Colonic mucosa (tissue), 4 donors: ENCODE data around the gene FMNL3. TPM values are rescaled to one million over a fixed set of nuclear protein-coding genes. Genes with fewer than 3 reads are reported as not detected.

ENCODE experiments used
- DNase-seq: peaks from one replicate; pipeline ENCODE4 v3.0.0-alpha.2; 2020
- H3K27ac ChIP-seq: fragments of 200-600 bp; one replicate; pipeline ENCODE4 v1.8.0; 2021
- H3K27me3 ChIP-seq: fragments of 200-600 bp; one replicate; pipeline ENCODE4 v1.8.0; 2021
- H3K36me3 ChIP-seq: fragments of 200-600 bp; one replicate; pipeline ENCODE4 v1.8.0; 2021
- H3K4me1 ChIP-seq: fragments of 200-600 bp; one replicate; pipeline ENCODE4 v1.8.0; 2021; ENCODE audit warnings: mild to moderate bottlenecking
- H3K4me3 ChIP-seq: fragments of 200-600 bp; one replicate; pipeline ENCODE4 v1.8.0; 2021
- H3K9ac ChIP-seq, 2 donors: one replicate each; pipeline ENCODE4 v1.7.0; 2013; ENCODE audit warnings: control low read depth in 2 of 2, low read depth in 2 of 2, low read length in 2 of 2
- H3K9me3 ChIP-seq: fragments of 200-600 bp; one replicate; pipeline ENCODE4 v1.8.0; 2021
- CTCF ChIP-seq: fragments of 200-600 bp; IDR thresholded peaks from one replicate; pipeline ENCODE4 v1.8.0; 2022; ENCODE audit warnings: antibody characterized with exemption, mild to moderate bottlenecking
- intact Hi-C: fragments of 100-400 bp; cut with DNase I; formaldehyde crosslinking; loops from one replicate; pipeline ENCODE4 v1.14.1; 2022
- total RNA-seq, 2 donors: library from RNA; stranded (reverse); fragmentation: NEBNext Ultra II Directional in 1 of 2; extraction: Animal tissue kit (Norgen Biotek cat#: 25700) in 1 of 2; gene quantifications; one replicate each; pipeline ENCODE4 v1.2.1, GENCODE V29; 2021
- donor health status: healthy.
- donor health status: DM: no; HTN: no; CAD: no.
- donor health status: DM: no; HTN: no; CAD: no.

FMNL3 gene
- total RNA-seq, 2 donors from 2014 or later = 3.0 to 5.0 TPM

GRCh38 chr12:49696723-49697122 is 10.5 kb downstream of the FMNL3 start:
- DNase-seq = no peak
- no peak overlapping the region for H3K9ac ChIP-seq
- H3K4me3 ChIP-seq = no peak overlapping the region
- no peaks in the 10 kb centered on the region for H3K4me1 ChIP-seq
- H3K27me3 ChIP-seq = no peaks in the 10 kb centered on the region
- no peaks in the 10 kb centered on the region for H3K9me3 ChIP-seq
- intact Hi-C loops = no loop called here
- no peak overlapping the region for H3K27ac ChIP-seq
- H3K36me3 ChIP-seq = no peaks in the 10 kb centered on the region
- TF ChIP-seq CTCF = no peak

GRCh38 chr12:49693931-49694444 is 13.2 kb downstream of the FMNL3 start:
- no peak for DNase-seq
- no peaks in the 10 kb centered on the region for H3K36me3 ChIP-seq
- H3K27me3 ChIP-seq = no peaks in the 10 kb centered on the region
- H3K27ac ChIP-seq = no peak overlapping the region
- no peak for TF ChIP-seq CTCF
- no peak overlapping the region for H3K4me3 ChIP-seq
- intact Hi-C loops = no loop called here
- H3K4me1 ChIP-seq = no peaks in the 10 kb centered on the region
- no peak overlapping the region for H3K9ac ChIP-seq
- H3K9me3 ChIP-seq = no peaks in the 10 kb centered on the region

GRCh38 chr12:49692851-49693250 is 14.4 kb downstream of the FMNL3 start:
- H3K9me3 ChIP-seq = no peaks in the 10 kb centered on the region
- intact Hi-C loops = no loop called here

GRCh38 chr12:49689785-49690184 is 17.4 kb downstream of the FMNL3 start:
- Histone ChIP-seq H3K27ac (no peak overlapping the region), H3K4me3 (no peak overlapping the region), H3K9ac (no peak overlapping the region), H3K9me3 (no peaks in the 10 kb centered on the region), H3K27me3 (no peaks in the 10 kb centered on the region), H3K4me1 (no peaks in the 10 kb centered on the region), H3K36me3 (no peaks in the 10 kb centered on the region)
- no peak for DNase-seq
- no peak for TF ChIP-seq CTCF
- intact Hi-C loops = no loop called here

More at GRCh38 chr12:49692851-49693250, 14.4 kb downstream of the FMNL3 start:
- no peak for TF ChIP-seq CTCF
- no peak overlapping the region for H3K4me3 ChIP-seq
- H3K27me3 ChIP-seq = no peaks in the 10 kb centered on the region
- DNase-seq = no peak
- H3K4me1 ChIP-seq = no peaks in the 10 kb centered on the region
- H3K27ac ChIP-seq = no peak overlapping the region
- H3K36me3 ChIP-seq = no peaks in the 10 kb centered on the region
- no peak overlapping the region for H3K9ac ChIP-seq

GRCh38 chr12:49689237-49689636 is 18.0 kb downstream of the FMNL3 start:
- intact Hi-C loops = no loop called here
- no peak for DNase-seq
- no peaks in the 10 kb centered on the region for H3K27me3 ChIP-seq
- H3K9ac ChIP-seq = no peak overlapping the region
- no peaks in the 10 kb centered on the region for H3K9me3 ChIP-seq
- no peak overlapping the region for H3K27ac ChIP-seq
- no peaks in the 10 kb centered on the region for H3K36me3 ChIP-seq
- no peaks in the 10 kb centered on the region for H3K4me1 ChIP-seq
- no peak for TF ChIP-seq CTCF
- H3K4me3 ChIP-seq = no peak overlapping the region
